Hematopoietic multipotent progenitor cell treated with erythropoietin and hydrocortisone succinate and interleukin-3 and kit ligand, for 4 days (in vitro differentiated cells): ENCODE results near the gene PHYHD1.
A peak's percentile ranks its signal among the peaks of the same experiment; 100 is the strongest.

Experiments
- DNase-seq: peaks from one replicate; pipeline ENCODE4 v3.0.0-alpha.2; 2015

Gene PHYHD1

DNA sequence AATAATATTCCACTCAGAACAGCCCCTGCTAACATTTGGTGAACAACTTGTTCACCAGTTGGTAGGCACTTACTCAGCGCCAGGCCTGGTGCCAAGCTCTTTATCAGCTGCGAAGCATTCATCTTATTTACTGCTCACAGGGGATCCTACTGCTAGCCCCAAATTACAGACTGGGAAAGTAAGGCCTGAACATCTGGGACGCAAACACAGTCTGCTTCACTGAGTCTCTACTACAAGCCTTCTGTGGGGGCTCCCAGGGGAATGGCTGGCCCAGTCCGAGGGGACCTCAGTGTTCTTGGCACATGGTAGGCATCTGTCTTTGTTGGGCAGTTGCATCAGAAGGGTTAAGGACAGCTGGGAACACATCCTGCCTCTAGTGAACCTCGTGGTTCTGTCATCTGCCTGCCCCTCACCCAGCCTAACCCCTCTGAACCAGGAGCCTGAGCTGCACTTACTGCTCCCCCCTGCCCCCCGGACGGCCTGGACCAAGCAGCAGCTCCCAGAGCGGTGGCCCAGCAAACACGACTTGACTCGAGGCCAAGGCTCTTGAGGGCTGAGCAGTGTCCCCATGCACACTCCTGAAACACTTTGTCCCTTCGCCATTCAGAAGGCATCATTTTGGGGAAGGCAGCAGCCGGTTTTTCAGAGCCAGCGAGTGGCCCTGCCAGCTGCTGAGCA lies at the start of gene PHYHD1:
TSS of gene PHYHD1 (plus strand) at position 602 of the 678 bp plus-strand sequence. CDS start 1,342 bp downstream, outside the sequence.
- DNase-seq: peak; percentile 84

DNA sequence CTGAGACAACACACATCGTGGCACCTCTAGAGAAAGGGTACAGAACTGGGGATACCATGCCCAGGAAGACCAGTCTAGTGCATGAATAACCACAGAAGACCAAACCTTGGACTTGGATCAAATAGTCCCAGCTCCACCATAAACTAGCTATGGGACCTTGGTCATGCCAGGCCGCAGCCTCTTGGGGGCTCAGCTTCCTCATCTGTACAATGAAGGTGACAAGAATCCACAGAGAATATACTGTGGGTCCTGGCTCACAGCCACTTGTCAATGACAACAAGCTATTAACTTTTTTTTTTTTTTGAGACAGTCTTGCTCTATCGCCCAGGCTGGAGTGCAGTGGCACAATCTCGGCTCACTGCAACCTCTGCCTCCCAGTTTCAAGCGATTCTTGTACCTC lies 42.9 kb upstream of the PHYHD1 start:
- peak; percentile 88 for DNase-seq

DNA sequence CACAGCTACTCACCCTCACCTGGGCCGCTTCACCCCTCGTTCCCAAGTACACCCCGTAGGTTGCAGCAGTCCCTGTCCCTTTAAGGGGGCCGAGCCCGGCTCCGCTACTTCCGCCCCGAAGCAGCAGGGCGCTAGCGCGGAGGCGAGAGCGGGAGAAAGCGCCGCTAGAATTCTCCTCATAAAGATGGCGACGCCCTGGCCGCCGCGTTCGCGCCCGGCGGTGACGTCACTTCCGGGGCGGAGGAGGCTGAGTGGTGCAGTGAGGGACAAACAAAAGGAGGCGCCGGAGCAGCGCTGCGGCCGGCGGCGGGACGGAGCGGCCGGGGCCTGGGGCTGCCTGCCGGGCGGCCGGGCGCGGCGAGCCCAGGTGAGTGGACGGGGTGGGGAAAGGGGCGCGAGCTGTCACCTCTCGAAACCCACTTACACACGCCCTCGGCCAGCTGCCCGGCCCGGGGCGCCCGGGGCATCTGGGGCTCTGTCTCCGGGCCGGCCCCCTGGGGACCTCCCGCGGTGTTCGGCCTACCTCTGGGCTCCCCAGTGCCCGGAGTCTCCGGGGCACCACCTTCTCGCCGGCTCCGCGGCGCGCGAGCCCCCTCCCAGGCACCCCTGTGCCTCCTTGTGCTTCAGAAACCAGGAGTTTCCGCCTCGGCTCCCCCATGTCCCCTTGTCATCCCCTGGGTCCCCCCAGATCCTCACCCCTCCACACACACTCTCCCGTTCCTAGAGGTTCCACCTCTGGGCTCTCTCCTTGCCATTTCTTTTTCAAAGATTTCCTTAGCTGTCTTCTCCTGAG lies 38.7 kb upstream of the PHYHD1 start, which contains the start of the genes KYAT1 and LRRC8A:
TSS of gene KYAT1 (minus strand) at position 67 of the 793 bp plus-strand sequence. CDS start 36,545 bp downstream, outside the sequence.
TSS of gene LRRC8A (plus strand) at position 250 of the 793 bp plus-strand sequence. CDS start 25,032 bp downstream, outside the sequence.
- peak; percentile 99 for DNase-seq

DNA sequence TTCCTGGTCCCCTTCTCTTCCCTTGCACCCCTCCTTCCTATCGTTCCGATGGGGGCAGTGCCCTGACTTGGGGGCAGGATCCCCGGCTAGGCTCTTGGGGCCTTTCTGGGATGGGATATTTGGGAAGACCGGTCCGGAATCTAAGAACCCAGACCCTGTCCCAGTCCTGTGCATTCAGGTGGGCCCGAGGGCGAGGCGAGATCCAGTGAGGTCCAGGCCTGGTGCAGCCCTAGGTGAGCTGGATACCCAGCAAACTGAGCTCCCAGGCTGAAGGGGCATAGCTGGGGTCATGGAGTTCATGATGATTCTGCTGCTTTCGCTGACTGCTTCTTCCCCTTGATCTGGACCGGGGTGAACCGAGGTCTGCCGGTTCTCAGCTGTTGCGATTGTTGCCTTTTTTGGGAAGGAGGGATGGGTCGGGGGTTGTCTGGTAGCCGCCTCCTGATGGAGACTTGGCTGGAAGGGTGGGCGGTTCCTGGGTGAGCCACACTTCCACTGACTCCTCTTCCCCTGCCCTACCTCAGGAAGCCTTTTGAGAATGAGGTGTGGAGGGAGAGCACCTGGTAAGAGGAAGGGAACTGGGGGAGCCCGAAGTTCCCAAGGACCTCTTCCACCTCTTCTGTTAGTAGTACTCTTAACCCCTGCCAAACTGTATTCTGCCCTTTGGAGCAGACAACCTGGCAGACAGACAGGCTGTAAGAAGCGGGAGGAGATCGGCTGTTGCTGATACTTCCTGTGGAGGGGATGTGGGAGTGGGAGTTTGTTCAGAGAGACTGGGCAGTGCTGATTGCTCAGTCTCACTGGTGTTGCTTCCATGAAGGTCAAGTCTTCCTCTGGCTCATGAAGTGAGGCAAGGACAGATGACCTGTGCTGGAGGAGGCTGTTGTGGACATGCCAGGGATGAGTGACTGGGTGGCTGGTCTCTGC lies 37.8 kb upstream of the PHYHD1 start:
- peak; percentile 39 for DNase-seq

DNA sequence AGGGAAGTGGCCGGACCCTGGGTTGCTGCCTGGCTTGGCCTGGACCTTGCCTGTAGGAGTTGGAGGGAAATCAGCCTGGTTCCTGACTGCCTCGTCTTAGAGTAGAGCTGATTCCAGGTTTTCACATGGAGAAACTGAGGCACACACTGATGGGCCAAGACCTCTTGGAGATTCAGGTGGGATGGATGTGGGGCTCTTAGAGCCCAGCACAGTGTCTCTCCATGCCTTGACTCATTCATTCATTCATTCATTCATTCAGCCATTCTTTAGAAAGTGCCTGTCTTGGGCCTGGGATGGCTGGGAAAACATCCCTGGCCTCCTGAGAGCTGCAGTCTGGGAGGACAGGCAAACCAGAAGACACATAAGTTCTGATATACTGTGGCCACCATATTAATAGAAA lies 36.6 kb upstream of the PHYHD1 start:
- no peak for DNase-seq

DNA sequence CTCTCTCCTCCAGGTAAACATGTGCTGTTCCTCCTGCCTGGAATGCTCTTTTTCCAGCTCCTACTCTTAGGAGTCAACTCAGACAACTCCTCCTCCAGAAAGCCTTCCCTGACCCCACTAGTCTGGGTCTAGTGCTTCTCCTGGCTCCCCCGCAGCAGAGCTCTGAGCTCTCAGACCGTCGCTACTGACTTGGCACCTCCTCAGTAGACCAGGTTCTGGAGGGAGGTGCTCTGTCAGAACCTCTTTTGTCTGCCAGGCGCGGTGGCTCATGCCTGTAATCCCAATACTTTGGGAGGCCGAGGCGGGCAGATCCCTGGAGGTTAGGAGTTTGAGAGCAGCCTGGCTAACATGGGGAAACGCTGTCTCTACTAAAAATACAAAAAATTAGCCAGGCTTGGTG lies 35.4 kb upstream of the PHYHD1 start:
- DNase-seq: no peak

DNA sequence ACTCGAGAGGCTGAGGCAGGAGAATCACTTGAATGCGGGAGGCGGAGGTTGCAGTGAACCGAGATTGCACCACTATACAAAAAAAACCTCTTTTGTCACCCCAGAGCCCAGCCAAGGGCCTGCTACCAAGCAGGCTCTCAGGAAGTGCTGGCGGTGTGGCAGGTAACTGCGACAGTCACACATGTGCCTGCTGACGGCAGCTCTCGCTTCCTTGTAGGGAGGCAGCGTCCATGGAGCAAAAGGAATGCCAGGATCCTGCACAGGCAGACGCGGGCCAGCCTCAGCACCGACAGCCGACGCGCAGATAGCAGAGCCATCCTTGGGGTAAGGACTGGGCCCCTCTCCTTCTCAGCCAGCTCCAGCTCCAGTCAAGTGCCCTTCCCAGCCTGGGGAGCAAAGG lies 35.0 kb upstream of the PHYHD1 start:
- DNase-seq: no peak

DNA sequence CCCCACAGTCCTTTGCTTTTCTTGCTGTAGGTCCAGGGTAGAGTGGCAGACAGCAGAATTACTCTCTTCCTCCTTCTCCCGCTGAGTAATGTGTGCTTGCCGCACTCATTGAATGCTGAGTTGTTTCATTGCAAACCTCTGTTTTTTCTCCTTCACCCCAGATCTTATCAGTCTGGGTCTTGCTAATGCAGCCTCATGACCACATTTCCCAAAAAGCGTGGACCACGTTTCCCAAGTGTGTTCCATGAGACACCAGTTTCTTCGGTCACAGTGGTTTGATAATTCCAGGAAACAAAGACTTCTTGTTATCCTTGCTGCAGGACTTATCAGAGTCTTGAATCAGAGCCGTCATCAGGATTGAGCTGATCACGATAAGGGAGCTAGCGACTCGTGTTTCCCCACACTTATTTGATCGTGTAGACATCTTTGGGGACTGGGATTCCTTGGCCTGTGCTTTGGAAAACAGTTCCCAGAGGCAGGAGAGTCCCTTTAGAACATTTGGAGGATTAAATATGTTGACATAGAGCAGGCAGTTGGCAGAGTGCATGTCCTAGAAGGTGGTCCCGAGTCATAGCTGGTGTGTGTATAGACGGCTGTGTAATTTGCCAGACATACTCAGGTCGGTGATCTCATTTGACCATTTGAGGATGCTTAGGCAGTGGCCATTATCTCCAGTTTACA lies 34.4 kb upstream of the PHYHD1 start:
- peak; percentile 64 for DNase-seq

DNA sequence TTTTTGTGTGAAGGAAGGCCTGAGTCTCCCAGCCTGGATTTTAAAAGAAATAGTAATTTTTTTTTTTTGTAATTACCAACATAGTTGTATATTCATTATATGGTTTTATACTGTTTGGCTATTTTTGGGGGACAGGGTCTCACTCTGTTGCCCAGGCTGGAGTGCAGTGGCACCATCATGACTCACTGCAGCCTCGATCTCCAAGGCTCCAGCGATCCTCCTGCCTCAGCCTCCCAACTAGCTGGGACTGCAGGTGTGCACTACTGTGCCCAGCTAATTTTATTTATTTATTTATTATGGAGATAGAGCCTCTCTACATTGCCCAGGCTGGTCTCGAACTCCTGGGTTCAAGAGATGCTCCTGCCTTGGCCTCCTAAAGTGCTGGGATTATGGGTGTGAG lies 33.7 kb upstream of the PHYHD1 start:
- DNase-seq: no peak

DNA sequence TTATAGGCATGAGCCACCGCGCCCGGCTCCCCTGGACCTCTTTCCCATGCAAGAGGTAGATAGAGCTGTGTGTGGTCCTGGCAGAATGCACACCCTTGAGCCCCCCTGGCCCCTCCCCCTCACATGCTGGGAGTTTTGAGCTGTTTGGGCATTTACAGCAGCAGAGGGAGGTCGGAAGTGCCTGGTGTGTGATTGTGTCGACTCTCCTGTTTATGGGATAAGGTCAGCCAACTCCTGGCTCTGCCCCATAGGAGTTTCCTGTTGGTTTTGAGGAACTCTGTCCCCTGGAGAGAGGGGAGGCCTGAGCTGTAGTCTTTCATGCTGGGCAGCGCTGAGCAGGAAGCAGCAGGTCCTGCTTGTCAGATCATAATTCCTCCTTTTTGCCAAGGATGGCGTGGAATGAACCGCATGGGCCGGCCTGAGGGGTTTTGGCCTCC lies 32.9 kb upstream of the PHYHD1 start:
- DNase-seq: no peak

DNA sequence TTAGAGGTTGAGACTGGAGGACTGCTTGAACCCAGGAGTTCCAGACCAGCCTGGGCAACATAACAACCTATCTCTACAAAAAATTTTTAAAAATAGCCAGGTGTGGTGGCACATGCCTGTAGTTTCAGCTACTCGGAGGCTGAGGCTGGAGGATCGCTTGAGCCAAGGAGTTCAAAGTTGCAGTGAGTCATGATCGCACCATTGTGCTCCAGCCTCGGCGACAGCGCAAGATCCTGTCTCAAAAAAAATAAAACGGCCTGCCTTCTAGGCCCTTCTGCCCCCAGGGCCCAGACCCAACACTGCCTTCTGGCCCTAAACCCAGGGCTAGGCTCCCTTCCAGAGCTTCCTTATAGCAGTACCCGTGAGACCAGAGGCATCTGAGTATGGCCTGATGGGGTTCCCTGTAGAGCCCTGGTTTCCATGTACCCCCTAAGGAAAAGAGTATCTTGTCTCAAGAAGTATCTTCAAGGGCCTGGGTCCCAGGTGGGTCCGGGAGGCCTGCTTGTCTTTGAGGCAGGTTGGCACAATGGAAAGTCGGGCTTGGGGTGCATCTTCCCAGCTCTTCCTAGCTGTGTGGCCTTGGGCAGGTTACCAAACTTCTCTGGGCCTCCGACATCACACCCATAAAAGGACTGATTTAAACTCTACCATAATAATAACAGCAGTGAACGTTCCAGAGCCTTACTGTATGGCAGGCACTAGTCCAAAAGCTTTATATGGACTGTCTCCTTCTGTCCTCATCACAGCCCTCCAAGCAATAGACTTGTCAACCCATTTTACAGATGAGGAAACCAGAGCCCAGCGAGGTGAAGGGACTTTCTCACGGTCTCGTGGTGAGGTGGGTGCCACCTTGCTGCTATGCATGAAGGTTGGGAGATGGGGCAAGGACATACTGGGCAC lies 29.2 kb upstream of the PHYHD1 start:
- no peak for DNase-seq

DNA sequence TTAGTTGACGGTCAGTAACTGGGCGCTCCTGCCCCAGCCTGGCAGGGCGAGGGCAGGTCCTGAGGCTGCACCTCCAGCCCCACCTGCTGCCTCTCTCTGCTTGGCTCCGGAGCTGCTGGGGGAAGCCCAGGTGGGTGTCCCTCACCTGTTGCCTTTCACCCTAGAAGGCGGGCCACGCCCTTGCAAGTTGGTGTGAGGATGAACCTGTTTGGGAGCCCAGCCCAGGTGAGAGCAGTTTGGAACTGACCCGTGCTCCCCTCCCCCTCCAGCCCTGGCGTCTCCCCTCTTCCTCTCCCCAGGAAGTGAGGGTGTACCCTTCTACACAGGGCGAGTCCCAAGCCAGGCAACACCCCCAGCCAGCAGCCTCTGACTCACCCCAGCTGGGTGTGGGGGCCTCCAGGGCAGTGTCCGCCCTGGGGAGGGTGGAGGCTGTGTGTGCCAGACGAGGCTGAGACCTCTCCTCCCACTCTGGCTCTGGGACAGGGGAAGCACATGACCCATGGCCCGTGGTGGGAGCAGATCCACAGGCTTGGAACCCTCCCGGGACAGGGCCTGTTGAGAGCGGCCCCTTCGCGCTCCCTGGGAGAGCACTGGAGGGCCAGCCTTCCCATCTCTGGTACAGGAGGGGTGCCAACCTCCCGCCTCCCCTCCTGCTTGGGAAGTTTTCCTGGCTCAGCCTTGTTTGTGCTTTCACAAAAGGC lies 28.4 kb upstream of the PHYHD1 start:
- DNase-seq: peak; percentile 88

DNA sequence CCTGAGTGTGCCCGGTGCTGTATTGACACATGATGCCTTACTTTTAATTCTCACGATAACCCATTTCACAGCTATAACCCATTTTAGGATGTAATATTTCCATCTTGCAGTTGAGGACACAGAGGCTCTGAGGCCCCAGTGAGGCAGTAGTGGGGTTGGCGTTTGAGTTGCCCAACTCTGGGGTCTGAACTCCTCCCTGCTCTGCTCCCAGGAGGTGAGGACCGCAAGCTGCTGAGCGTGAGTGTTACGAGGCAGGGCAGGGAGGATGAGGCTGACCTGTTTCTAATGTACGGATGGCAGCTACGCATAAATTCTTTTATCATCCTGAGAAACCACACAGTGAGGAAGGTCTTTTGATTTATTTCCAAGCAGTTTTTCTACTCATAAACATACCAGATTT lies 27.4 kb upstream of the PHYHD1 start:
- DNase-seq: no peak

DNA sequence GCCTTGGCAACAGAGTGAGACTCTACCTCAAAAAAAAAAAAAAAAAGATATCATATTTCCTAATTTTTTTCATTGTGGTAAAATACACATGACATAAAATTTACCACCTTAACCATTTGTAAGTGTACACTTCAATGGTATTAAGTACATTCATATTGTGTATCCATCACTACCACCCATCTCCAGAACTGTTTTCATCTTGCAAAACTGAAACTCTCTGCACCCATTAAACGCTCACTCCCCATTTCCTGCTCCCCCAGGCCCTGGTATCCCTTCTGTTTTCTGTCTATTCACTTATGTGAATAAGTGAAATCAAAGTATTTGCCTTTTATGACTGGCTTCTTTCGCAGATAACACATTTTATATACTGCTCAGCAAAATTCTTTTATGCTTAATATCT lies 26.0 kb upstream of the PHYHD1 start:
- DNase-seq: no peak

DNA sequence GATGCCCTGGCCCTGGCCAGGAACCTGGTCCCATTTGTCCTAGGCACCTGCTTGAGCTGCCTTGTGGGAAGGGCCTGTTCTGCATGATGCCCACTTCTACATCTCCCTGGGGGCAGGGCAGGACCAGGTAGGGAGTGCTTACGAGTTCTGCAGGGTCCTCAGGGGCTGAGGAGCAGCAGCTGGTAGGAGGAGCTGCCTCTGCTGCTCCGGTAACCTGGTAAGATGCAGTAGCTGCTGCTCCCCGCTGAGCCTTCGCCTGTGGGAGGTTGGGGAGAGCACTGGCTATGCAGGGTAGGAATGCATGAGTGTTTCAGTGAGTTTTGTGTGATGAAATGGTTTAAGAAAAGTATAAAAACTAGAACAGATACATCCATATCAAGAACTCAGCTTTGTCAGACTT lies 25.2 kb upstream of the PHYHD1 start:
- DNase-seq: no peak

DNA sequence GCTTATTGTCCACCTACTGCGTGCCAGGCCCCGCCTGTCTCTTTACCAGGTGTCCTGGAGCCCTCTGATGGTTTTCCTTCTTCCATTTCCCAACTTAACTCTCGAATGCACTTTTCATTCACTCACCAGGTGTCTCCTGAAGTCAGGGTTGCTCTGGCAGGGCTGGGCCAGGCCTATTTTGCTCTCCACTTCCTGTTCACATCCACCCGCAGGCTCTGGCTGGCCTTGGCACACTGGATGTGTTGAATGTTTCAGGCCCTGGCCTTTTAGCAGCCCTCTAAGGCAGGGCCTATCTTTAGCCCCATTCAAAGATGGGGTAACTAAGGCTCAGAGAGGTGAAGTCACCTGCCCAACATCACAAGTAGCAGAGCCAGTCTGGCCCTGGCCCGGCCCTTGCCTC lies 22.4 kb upstream of the PHYHD1 start:
- no peak for DNase-seq

DNA sequence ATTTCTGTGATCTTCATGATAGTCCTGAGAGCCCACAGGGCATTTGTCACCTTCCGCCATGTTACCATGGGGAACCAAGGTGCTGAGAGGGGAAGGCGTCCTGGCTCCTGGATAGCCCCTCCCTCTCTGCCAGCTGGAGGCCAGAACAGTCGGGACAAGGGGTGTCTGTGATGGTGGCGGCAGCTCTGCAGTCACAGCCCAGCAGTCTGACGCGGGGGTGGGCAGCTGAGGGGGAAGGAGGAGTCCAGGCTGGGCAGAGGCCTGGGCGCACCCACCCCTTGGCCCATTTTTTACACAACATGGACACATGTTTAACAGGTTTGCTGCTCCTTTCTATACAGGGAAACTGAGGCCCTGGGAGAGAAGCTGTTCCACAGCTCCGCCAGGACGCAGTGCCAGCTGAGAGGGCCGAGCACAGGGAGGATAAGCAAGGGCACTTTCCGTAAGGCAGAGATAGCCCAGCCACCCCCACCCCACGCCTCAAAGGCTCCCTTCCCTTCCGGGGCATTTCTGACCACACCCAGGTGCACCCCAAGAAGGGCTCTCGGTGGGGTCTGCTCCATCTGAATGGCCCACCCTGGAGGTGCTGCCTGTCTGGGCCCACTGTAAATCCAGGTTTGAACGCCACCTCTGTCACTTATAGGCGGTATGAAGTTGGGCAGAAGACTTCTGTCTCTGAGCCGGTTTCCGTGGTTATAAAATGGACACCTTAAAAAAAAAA lies 21.8 kb upstream of the PHYHD1 start:
- DNase-seq: no peak

DNA sequence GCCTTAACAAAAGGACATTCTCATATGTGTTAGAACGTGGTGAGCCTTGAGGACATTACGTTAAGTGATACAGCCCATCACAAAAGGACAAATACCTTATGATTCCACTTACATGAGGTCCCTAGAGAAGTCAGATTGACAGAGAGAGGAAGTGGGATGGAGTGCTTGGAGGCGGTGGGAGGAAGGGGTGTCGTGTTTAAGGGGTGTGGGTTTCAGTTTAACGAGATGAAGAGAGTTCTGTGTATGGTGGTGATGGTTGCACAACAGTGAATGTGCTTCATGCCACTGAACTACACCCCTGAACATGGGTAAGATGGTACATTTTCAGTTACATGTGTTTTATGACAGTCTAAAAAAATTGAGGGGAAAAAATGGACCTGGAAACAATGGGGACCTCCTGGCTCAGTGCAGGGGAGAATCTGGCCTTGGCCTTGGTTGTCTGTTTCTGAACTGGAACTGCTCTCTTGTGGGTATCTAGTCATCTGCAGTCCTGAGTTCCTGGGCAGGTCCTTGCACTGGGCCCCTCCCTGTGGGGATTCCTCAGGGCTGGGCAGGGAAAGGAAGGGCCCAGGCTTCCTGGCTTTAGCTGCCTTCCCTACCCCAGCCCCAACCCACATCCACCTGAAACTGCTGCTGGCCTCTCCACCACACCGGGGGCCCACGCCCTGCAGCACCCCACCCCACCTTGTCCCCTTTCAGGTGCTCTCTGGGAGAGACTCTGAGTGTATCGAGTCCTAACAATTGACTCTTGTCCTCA lies 21.0 kb upstream of the PHYHD1 start:
- DNase-seq: peak; percentile 64

DNA sequence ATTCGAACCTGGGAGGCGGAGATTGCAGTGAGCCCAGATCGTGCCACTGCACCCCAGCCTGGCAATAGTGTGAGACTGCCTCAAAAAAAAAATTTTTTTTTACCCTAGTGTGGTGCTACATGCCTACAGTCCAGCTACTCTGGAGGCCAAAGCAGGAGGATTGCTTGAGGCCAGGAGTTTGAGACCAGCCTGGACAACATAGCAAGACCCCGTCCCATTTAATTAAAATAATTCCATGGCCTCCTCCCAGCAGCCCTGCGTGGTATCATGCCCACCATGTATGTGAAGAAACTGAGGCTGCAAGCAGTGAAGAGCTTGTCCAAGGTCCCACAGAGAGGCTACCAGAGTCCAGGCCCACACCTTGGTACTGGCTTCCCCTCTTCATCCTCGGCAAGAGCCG lies 19.4 kb upstream of the PHYHD1 start:
- no peak for DNase-seq
